SK-N-SH treated with all-trans-retinoic acid at 6 μM for 48 hours (cell line): ENCODE measurements around the gene RIMS3.

Experiments
- ATAC-seq: fragments of 200-7000 bp; cut with Tn5 transposase; 3 replicates; pipeline ENCODE4 v1.9.1; 2020; ENCODE audit warnings: mild to moderate bottlenecking, moderate library complexity
- ARNTL ChIP-seq: fragments of 450-650 bp; formaldehyde crosslinking; IDR thresholded peaks from 2 replicates; pipeline ENCODE4 v1.5.0; 2020; ENCODE audit warnings: low read depth, mild to moderate bottlenecking, moderate library complexity, borderline replicate concordance
- BACH2 ChIP-seq: fragments of 250-450 bp; sonication (Bioruptor Pico); IDR thresholded peaks from 2 replicates; pipeline ENCODE4 v1.9.0; 2021; ENCODE audit warnings: mild to moderate bottlenecking, borderline replicate concordance
- CSDC2 ChIP-seq: fragments of 250-450 bp; sonication (Bioruptor Pico); IDR thresholded peaks from 2 replicates; pipeline ENCODE4 v1.5.0; 2020; ENCODE audit warnings: mild to moderate bottlenecking, moderate library complexity
- ESRRG ChIP-seq: fragments of 250-450 bp; sonication (Bioruptor Pico); IDR thresholded peaks from 2 replicates; pipeline ENCODE4 v1.6.1; 2021; ENCODE audit warnings: mild to moderate bottlenecking
- GLIS3 ChIP-seq: fragments of 250-450 bp; sonication (Bioruptor Pico); IDR thresholded peaks from 2 replicates; pipeline ENCODE4 v1.5.0; 2020; ENCODE audit warnings: mild to moderate bottlenecking, moderate library complexity
- ISL1 ChIP-seq: fragments of 250-450 bp; sonication (Bioruptor Pico); IDR thresholded peaks from 2 replicates; pipeline ENCODE4 v2.1.2; 2022; ENCODE audit warnings: mild to moderate bottlenecking, moderate library complexity
- OSR1 ChIP-seq: fragments of 250-450 bp; sonication (Bioruptor Pico); IDR thresholded peaks from 2 replicates; pipeline ENCODE4 v1.8.0; 2022; ENCODE audit warnings: moderate library complexity, mild to moderate bottlenecking, inconsistent platforms
- PATZ1 ChIP-seq: fragments of 250-450 bp; sonication (Bioruptor Pico); IDR thresholded peaks from 2 replicates; pipeline ENCODE4 v1.8.0; 2020; ENCODE audit warnings: mild to moderate bottlenecking, moderate library complexity, borderline replicate concordance
- PPARA ChIP-seq: fragments of 250-450 bp; sonication (Bioruptor Pico); IDR thresholded peaks from 2 replicates; pipeline ENCODE4 v1.5.0; 2020; ENCODE audit warnings: mild to moderate bottlenecking, borderline replicate concordance
- RARB ChIP-seq: fragments of 250-450 bp; sonication (Bioruptor Pico); IDR thresholded peaks from 2 replicates; pipeline ENCODE4 v1.8.0; 2021; ENCODE audit warnings: mild to moderate bottlenecking, moderate library complexity
- TCF4 ChIP-seq: fragments of 250-450 bp; sonication (Bioruptor Pico); IDR thresholded peaks from 2 replicates; pipeline ENCODE4 v1.8.0; 2021; ENCODE audit warnings: mild to moderate bottlenecking, moderate library complexity, borderline replicate concordance
- TSHZ2 ChIP-seq: fragments of 250-450 bp; sonication (Bioruptor Pico); IDR thresholded peaks from 2 replicates; pipeline ENCODE4 v1.5.0; 2020; ENCODE audit warnings: mild to moderate bottlenecking, moderate library complexity
- ZC3H10 ChIP-seq: fragments of 250-450 bp; sonication (Bioruptor Pico); IDR thresholded peaks from 2 replicates; pipeline ENCODE4 v1.5.1; 2021; ENCODE audit warnings: mild to moderate bottlenecking, moderate library complexity
- ZFP3 ChIP-seq: fragments of 250-450 bp; sonication (Bioruptor Pico); IDR thresholded peaks from 2 replicates; pipeline ENCODE4 v1.5.0; 2020; ENCODE audit warnings: mild to moderate bottlenecking, moderate library complexity
- ZFP30 ChIP-seq: fragments of 450-650 bp; formaldehyde crosslinking; IDR thresholded peaks from 2 replicates; pipeline ENCODE4 v1.5.0; 2022; ENCODE audit warnings: mild to moderate bottlenecking, moderate library complexity
- ZNF565 ChIP-seq: fragments of 450-650 bp; formaldehyde crosslinking; conservative IDR thresholded peaks from 2 replicates; pipeline ENCODE4 v1.5.0; 2020; ENCODE audit warnings: low read depth, mild to moderate bottlenecking, moderate library complexity
- ZNF8 ChIP-seq: fragments of 450-650 bp; formaldehyde crosslinking; IDR thresholded peaks from 2 replicates; pipeline ENCODE4 v1.5.0; 2020; ENCODE audit warnings: mild to moderate bottlenecking, moderate library complexity
- TF ChIP-seq, protein P1 (sequence below): fragments of 250-450 bp; sonication (Bioruptor Pico); IDR thresholded peaks from 2 replicates; pipeline ENCODE4 v1.5.1; 2020; ENCODE audit warnings: low read depth, mild to moderate bottlenecking, moderate library complexity
- TF ChIP-seq, protein P2 (sequence below): fragments of 250-450 bp; sonication (Bioruptor Pico); IDR thresholded peaks from 2 replicates; pipeline ENCODE4 v1.8.0; 2021; ENCODE audit warnings: low read depth, mild to moderate bottlenecking, moderate library complexity, borderline replicate concordance
- TF ChIP-seq, protein P3 (sequence below): fragments of 250-450 bp; sonication (Bioruptor Pico); IDR thresholded peaks from 2 replicates; pipeline ENCODE4 v1.5.1; 2021; ENCODE audit warnings: mild to moderate bottlenecking, moderate library complexity

Gene RIMS3

DNA sequence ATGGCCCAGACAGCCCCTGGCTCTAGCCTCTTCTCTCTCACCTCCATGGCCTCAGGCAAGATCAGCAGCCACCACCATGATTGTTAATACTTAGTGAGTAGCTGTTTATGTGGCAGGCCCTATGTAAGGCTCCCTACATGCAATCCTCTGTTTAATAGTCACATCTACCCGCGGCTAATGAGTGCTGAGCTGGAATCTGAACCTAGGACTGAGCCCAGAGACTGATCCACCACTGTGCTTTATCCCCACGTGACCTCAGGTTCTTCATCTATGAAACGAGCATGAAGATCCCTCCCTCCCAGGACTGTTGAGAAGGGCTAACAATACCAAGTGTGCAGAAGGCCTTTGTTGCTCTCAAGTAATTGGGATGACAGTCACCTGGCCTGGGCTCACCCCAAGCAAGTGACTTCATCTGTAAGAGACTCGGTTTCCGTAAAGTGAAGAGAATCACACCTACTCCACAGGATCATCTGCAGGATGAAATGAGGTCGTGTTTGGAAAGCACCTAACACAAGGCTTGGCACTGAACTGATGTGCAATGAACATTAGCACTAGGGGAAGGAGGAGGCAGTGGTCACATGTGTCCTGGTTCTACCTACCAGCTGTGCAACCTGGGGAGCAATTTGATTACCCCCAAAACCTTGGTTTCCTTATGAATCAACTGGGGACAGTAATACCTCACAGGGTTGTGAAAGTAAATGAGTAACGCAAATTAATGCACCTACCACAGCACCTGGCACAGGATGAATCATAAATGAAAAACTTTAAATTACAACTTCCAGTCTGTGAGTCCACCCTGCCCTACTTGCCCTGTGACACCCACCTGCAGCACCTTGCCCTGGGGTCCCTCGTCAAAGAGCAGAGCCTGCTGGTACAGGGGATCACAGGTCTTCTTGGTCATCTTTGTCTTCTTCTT, 37.2 kb downstream of the RIMS3 start:
- TF ChIP-seq ZFP30 (CRISPR knock-in tag), result no peak
- TF ChIP-seq, protein P1, sequence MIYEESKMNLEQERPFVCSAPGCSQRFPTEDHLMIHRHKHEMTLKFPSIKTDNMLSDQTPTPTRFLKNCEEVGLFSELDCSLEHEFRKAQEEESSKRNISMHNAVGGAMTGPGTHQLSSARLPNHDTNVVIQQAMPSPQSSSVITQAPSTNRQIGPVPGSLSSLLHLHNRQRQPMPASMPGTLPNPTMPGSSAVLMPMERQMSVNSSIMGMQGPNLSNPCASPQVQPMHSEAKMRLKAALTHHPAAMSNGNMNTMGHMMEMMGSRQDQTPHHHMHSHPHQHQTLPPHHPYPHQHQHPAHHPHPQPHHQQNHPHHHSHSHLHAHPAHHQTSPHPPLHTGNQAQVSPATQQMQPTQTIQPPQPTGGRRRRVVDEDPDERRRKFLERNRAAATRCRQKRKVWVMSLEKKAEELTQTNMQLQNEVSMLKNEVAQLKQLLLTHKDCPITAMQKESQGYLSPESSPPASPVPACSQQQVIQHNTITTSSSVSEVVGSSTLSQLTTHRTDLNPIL (CRISPR knock-in tag), result no peak
- TF ChIP-seq, protein P2, sequence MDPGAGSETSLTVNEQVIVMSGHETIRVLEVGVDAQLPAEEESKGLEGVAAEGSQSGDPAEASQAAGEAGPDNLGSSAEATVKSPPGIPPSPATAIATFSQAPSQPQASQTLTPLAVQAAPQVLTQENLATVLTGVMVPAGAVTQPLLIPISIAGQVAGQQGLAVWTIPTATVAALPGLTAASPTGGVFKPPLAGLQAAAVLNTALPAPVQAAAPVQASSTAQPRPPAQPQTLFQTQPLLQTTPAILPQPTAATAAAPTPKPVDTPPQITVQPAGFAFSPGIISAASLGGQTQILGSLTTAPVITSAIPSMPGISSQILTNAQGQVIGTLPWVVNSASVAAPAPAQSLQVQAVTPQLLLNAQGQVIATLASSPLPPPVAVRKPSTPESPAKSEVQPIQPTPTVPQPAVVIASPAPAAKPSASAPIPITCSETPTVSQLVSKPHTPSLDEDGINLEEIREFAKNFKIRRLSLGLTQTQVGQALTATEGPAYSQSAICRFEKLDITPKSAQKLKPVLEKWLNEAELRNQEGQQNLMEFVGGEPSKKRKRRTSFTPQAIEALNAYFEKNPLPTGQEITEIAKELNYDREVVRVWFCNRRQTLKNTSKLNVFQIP (CRISPR knock-in tag), result no peak
- TF ChIP-seq OSR1 (CRISPR knock-in tag), result no peak
- TF ChIP-seq ZNF8, result no peak
- TF ChIP-seq ZC3H10 (CRISPR knock-in tag), result no peak
- TF ChIP-seq CSDC2 (CRISPR knock-in tag), result no peak
- TF ChIP-seq RARB (CRISPR knock-in tag), result no peak
- no peak for TF ChIP-seq ARNTL (CRISPR knock-in tag)
- no peak for TF ChIP-seq TSHZ2 (CRISPR knock-in tag)
- ATAC-seq, result no peak

DNA sequence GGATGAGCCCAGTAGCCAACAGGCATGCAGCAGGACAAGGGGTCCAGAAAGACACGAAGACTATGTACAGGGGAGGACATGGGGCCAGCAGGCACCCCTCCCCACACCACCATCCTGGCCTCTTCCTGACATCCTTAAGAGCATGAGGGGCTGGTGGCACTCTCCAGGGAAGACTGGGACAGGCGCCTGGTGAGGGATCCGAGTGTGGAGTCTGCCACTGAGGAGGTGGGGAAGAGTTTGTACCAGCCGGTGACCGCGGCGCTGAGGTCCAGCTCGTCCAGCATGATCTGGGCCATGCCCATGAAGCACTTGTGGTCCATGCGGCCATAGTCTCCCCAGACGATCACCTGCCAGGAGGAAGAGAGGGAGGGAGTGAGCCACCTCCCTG, 39.1 kb downstream of the RIMS3 start:
- ATAC-seq, result no peak
- TF ChIP-seq ZFP30 (CRISPR knock-in tag) (no peak), ARNTL (CRISPR knock-in tag) (no peak), ZFP3 (CRISPR knock-in tag) (no peak), ESRRG (CRISPR knock-in tag) (no peak), ZNF8 (no peak), TCF4 (CRISPR knock-in tag) (no peak), BACH2 (CRISPR knock-in tag) (no peak), PATZ1 (no peak), PPARA (CRISPR knock-in tag) (no peak), CSDC2 (CRISPR knock-in tag) (no peak), ZNF565 (CRISPR knock-in tag) (no peak), TSHZ2 (CRISPR knock-in tag) (no peak), ISL1 (CRISPR knock-in tag) (no peak), RARB (CRISPR knock-in tag) (no peak), GLIS3 (CRISPR knock-in tag) (no peak)
- TF ChIP-seq, protein P2 (CRISPR knock-in tag), result no peak
- TF ChIP-seq, protein P3, sequence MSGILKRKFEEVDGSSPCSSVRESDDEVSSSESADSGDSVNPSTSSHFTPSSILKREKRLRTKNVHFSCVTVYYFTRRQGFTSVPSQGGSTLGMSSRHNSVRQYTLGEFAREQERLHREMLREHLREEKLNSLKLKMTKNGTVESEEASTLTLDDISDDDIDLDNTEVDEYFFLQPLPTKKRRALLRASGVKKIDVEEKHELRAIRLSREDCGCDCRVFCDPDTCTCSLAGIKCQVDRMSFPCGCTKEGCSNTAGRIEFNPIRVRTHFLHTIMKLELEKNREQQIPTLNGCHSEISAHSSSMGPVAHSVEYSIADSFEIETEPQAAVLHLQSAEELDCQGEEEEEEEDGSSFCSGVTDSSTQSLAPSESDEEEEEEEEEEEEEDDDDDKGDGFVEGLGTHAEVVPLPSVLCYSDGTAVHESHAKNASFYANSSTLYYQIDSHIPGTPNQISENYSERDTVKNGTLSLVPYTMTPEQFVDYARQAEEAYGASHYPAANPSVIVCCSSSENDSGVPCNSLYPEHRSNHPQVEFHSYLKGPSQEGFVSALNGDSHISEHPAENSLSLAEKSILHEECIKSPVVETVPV (CRISPR knock-in tag), result no peak
